CD8-positive, alpha-beta memory T cell (primary cell): Measurements from ENCODE around the gene IL16. TPM values are rescaled to one million over a fixed set of nuclear protein-coding genes. Genes with fewer than 3 reads are reported as not detected.

Experiments used
- CTCF ChIA-PET: fragments of 350-600 bp; sonication (Branson Sonifier 250); formaldehyde crosslinking; loops from one replicate; lab custom pipeline; 2021; ENCODE audit warnings: antibody characterized with exemption; lab: Charles Lee
- POLR2A ChIA-PET: fragments of 350-600 bp; sonication (Branson Sonifier 250); formaldehyde crosslinking; loops from one replicate; lab custom pipeline; 2021; ENCODE audit warnings: antibody characterized with exemption; lab: Charles Lee
- DNase-seq, 5 donors: peaks; one replicate each; pipeline versions ENCODE4 v3.0.0 to v3.0.0-alpha.2; 2020 to 2022; ENCODE audit warnings: mixed read lengths in 1 of 5
- H3K27ac ChIP-seq: one replicate; pipeline ENCODE4 v1.7.0; 2013; ENCODE audit warnings: low read depth, mild to moderate bottlenecking, low read length, moderate library complexity
- H3K27me3 ChIP-seq: 2 replicates; pipeline ENCODE4 v1.7.0; 2013; ENCODE audit warnings: low read length, mild to moderate bottlenecking; ENCODE audit not compliant: insufficient read depth, poor library complexity, severe bottlenecking
- H3K36me3 ChIP-seq: 2 replicates; pipeline ENCODE4 v1.7.0; 2013; ENCODE audit warnings: mild to moderate bottlenecking, low read length, moderate library complexity; ENCODE audit not compliant: insufficient read depth
- H3K4me1 ChIP-seq: 2 replicates; pipeline ENCODE4 v1.7.0; 2013; ENCODE audit warnings: mild to moderate bottlenecking, low read length, moderate library complexity; ENCODE audit not compliant: insufficient read depth
- H3K4me3 ChIP-seq: 2 replicates; pipeline ENCODE4 v1.7.0; 2013; ENCODE audit warnings: mild to moderate bottlenecking, low read length
- H3K9me3 ChIP-seq: 2 replicates; pipeline ENCODE4 v1.7.0; 2013; ENCODE audit warnings: mild to moderate bottlenecking, low read length
- H3K27ac Mint-ChIP-seq, 8 donors: one replicate each; pipeline ENCODE4 v1.8.0; 2020 to 2021; ENCODE audit warnings: mixed read lengths in 8 of 8, mild to moderate bottlenecking in 6 of 8, inconsistent platforms in 3 of 8, moderate library complexity in 3 of 8
- H3K27me3 Mint-ChIP-seq, 2 donors: one replicate each; pipeline ENCODE4 v1.8.0; 2020 to 2021; ENCODE audit warnings: mixed read lengths in 2 of 2, mild to moderate bottlenecking in 1 of 2, moderate library complexity in 1 of 2
- H3K36me3 Mint-ChIP-seq, 3 donors: one replicate each; pipeline ENCODE4 v1.8.0; 2020 to 2021; ENCODE audit warnings: mixed read lengths in 3 of 3, inconsistent platforms in 1 of 3, mild to moderate bottlenecking in 1 of 3
- H3K4me1 Mint-ChIP-seq, 3 donors: one replicate each; pipeline ENCODE4 v1.8.0; 2020 to 2021; ENCODE audit warnings: mixed read lengths in 3 of 3, inconsistent platforms in 1 of 3, mild to moderate bottlenecking in 1 of 3
- H3K4me3 Mint-ChIP-seq, 7 donors: one replicate each; pipeline ENCODE4 v1.8.0; 2020 to 2021; ENCODE audit warnings: mixed read lengths in 7 of 7, mild to moderate bottlenecking in 6 of 7, moderate library complexity in 4 of 7, inconsistent platforms in 2 of 7
- H3K9me3 Mint-ChIP-seq, 5 donors: one replicate each; pipeline ENCODE4 v1.8.0; 2020 to 2022; ENCODE audit warnings: mixed read lengths in 5 of 5, mild to moderate bottlenecking in 3 of 5, moderate library complexity in 2 of 5, inconsistent platforms in 1 of 5
- polyA plus RNA-seq: library from polyadenylated mRNA; unstranded; fragments of 300-500 nt; fragmentation: Illumina TruSeq; gene quantifications from one replicate; pipeline ENCODE4 v1.2.3, GENCODE V29; 2021
- total RNA-seq, 2 experiments: library from RNA; stranded (reverse); gene quantifications; one replicate each; pipeline ENCODE4 v1.2.3, GENCODE V29; 2021

The IL16 gene
- total and polyA plus RNA-seq, 3 experiments from 2014 or later = 73.4 to 310 (median 73.8) TPM

DNA sequence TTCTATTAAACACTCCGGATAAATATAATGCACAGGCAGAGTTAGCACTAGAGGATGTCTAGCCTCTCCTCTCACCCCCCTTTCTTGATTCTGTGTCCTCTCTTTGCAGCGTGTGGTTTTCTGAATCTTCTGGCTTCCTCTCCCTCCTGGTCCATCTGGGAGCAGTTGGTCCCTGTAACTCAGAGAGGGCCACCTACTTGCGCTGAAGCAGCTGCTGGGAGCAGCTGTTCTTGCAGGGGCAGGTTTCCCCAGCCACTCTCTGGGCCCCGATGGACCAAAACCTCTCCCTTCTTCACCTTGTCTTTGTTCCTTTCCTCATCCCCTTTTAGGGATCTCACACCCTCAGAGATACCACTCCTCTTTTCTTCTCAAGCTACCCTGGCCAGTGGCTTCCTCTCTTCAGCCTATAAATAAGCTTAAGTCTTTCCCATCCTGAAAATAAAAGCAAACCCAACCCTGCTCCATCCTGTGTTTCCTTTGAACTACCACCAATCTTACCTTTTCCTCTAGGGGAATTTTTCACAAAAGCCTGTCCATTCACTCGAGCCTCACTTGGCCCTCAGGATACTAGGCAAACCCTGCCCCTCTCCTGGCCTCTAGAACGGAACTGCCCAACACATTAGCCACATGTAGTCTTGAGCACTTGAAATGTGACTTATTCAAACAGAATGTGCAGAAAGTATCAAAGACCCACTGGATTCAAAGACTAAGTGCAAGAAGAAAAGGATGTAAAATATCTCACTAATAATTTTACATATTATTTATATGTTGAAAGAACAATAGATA, 67.6 kb downstream of the IL16 start:
- H3K4me3 ChIP-seq = no peak overlapping the region
- H3K36me3 Mint-ChIP-seq = no peaks in the 10 kb centered on the region
- no peaks in the 10 kb centered on the region for H3K36me3 ChIP-seq
- no peak overlapping the region for H3K27ac Mint-ChIP-seq
- no peaks in the 10 kb centered on the region for H3K9me3 ChIP-seq
- POLR2A ChIA-PET = no interaction called here
- H3K4me1 Mint-ChIP-seq = peaks cover 16 to 19% (median 18%) of the 10 kb centered on the region in 3 donors
- peaks cover 3 to 18% of the 10 kb centered on the region in 2 donors for H3K27me3 Mint-ChIP-seq
- no peak for DNase-seq
- H3K27ac ChIP-seq = no peak overlapping the region
- CTCF ChIA-PET = interaction anchor here (1.6 to 3.2 kb wide), 4 partner anchors 9 to 137 kb away, joined by 6 to 44 read pairs (median 18); no protein-coding TSS in a partner anchor
- H3K27me3 ChIP-seq = no peaks in the 10 kb centered on the region
- peaks cover 14% of the 10 kb centered on the region for H3K4me1 ChIP-seq
- no peaks in the 10 kb centered on the region for H3K9me3 Mint-ChIP-seq
- H3K4me3 Mint-ChIP-seq = no peak overlapping the region

DNA sequence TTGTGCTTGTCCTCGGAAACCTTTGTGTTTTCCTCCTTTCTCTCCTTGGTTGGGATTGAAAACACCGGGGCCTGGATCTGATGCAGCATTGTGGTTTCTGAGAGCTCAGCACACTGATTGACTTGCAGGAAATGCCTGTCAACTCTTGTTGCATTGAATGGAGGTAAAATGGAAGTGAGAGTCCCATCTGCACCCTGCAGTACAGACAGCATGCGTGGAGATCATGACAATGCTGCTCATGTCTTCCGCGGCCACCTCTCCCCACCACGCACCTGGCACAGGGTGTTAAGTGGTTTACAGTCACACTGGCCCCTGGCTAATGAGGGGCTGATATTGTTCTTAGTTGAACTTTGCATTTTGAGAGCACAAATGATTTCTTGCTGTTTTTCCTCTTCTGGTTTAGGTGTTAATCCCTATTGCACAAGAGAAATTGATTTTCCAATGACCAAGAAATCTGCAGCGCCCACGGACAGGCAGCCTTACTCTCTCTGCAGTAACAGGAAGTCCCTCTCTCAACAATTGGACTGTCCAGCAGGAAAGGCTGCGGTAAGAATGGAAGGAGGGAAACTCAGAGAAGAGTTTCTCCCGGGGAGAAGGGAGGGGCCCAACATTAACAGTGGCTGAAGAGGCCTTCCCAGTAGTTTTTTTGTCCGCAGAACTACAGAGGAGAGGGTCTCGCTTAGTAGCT, 68.7 kb downstream of the IL16 start:
- no peak for DNase-seq
- Histone ChIP-seq H3K27me3 (no peaks in the 10 kb centered on the region), H3K4me1 (peaks cover 17% of the 10 kb centered on the region), H3K36me3 (no peaks in the 10 kb centered on the region), H3K9me3 (no peaks in the 10 kb centered on the region), H3K4me3 (peak overlapping the region; percentile 35), H3K27ac (no peak overlapping the region)
- H3K4me1 Mint-ChIP-seq = peaks cover 16 to 19% (median 18%) of the 10 kb centered on the region in 3 donors
- peak overlapping the region; percentile 4 to 82 (median 78) for H3K4me3 Mint-ChIP-seq
- no peaks in the 10 kb centered on the region for H3K36me3 Mint-ChIP-seq
- H3K27me3 Mint-ChIP-seq = peaks cover 3 to 11% of the 10 kb centered on the region in 2 donors
- ChIA-PET CTCF (interaction anchor here (0.7 to 4.0 kb wide), 64 partner anchors 8 to 809 kb away, joined by 3 to 44 read pairs (median 7); no protein-coding TSS in a partner anchor), POLR2A (interaction anchor here (0.9 to 1.5 kb wide), 2 partner anchors 31 to 264 kb away, joined by 5 read pairs; partner anchors contain the start of gene TLNRD1)
- no peak overlapping the region for H3K27ac Mint-ChIP-seq
- no peaks in the 10 kb centered on the region for H3K9me3 Mint-ChIP-seq

- Histone ChIP-seq H3K27me3 (no peaks in the 10 kb centered on the region), H3K27ac (no peak overlapping the region), H3K4me3 (peak overlapping the region; percentile 35), H3K4me1 (peaks cover 17% of the 10 kb centered on the region), H3K36me3 (no peaks in the 10 kb centered on the region), H3K9me3 (no peaks in the 10 kb centered on the region)
- H3K27me3 Mint-ChIP-seq = peaks cover 3 to 11% of the 10 kb centered on the region in 2 donors
- CTCF ChIA-PET = interaction anchor here (0.6 to 4.0 kb wide), 80 partner anchors 8 to 814 kb away, joined by 3 to 44 read pairs (median 6); partner anchors contain the start of gene STARD5
- DNase-seq = peak; percentile 63 to 84 (median 71)
- H3K9me3 Mint-ChIP-seq = no peaks in the 10 kb centered on the region
- H3K4me1 Mint-ChIP-seq = peaks cover 16 to 19% (median 18%) of the 10 kb centered on the region in 3 donors
- POLR2A ChIA-PET = interaction anchor here (0.6 to 1.5 kb wide), 3 partner anchors 31 to 267 kb away, joined by 5 read pairs; partner anchors contain the start of gene TLNRD1
- H3K4me3 Mint-ChIP-seq = peak overlapping the region; percentile 4 to 82 (median 78)
- H3K36me3 Mint-ChIP-seq = no peaks in the 10 kb centered on the region
- H3K27ac Mint-ChIP-seq = peak overlapping the region in 4 of 8 donors; percentile 25 to 71 (median 48)
These were observed 69.5 kb downstream of the IL16 start for GRCh38 chr15:81265944-81266775.

DNA sequence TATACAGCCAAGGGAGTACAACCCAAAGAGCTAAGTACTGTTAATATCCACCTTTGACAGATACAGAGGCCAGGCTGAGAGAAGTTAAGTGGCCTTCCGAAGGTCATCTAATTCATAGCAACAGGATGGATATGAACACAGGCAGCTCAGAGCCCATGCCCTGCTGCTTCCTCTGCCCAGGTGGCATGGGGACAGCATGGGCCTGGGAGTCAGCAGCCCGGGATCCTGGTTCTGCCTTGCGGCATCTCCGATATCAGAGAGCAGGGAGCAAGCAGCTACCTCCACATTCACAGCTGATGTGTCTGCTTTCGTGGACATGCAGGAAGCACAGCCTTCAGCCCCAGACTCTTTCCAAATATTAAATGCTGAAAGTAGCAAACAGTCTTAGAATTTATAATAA, 71.7 kb downstream of the IL16 start:
- no peaks in the 10 kb centered on the region for H3K9me3 ChIP-seq
- H3K4me1 ChIP-seq = peaks cover 17% of the 10 kb centered on the region
- no peak overlapping the region for H3K27ac ChIP-seq
- no peak for DNase-seq
- Mint-ChIP-seq H3K27ac (no peak overlapping the region), H3K36me3 (no peaks in the 10 kb centered on the region), H3K9me3 (no peaks in the 10 kb centered on the region), H3K4me1 (peaks cover 16 to 19% (median 18%) of the 10 kb centered on the region in 3 donors), H3K4me3 (no peak overlapping the region), H3K27me3 (peaks cover 3 to 11% of the 10 kb centered on the region in 2 donors)
- no peaks in the 10 kb centered on the region for H3K36me3 ChIP-seq
- no peak overlapping the region for H3K4me3 ChIP-seq
- ChIA-PET CTCF (interaction anchor here (0.8 to 4.0 kb wide), 11 partner anchors 8 to 173 kb away, joined by 3 to 37 read pairs (median 4); no protein-coding TSS in a partner anchor), POLR2A (no interaction called here)
- no peaks in the 10 kb centered on the region for H3K27me3 ChIP-seq

DNA sequence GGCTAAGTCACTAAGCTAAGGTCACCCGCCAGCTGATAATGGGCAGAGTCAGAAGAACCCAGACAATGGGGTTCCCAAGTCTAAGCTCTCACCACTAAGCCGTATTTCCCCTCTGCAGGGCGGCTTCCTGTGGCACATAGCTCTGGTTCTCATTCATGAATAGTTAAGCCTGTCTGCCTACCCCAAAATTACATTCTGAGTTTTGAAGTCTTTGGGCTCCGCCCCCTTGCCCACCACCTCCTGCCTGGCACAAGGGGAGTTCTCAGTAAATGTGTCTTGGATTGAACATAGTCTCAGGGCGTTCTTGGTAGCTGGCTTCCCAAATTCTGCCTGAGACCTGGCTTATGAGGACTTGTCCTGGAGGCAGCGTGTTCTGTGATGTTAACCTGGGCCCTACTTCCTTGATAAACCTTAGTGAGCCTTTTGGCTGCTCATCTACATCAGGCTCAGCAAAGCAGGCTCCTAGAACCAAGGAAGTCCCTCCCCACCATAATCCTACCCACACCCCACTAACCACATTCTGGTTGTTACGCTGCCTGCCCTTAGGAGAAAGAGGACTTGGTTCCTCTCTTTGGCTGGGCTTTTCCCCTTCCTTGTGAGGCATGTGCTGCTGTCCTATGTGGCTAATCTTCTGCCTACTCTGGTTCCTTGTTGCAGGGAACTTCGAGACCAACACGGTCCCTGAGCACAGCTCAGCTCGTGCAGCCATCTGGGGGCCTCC, 72.4 kb downstream of the IL16 start:
- no peak overlapping the region for H3K4me3 Mint-ChIP-seq
- peaks cover 17% of the 10 kb centered on the region for H3K4me1 ChIP-seq
- ChIA-PET CTCF (interaction anchor here (1.1 to 4.0 kb wide), 9 partner anchors 9 to 163 kb away, joined by 3 to 37 read pairs (median 5); no protein-coding TSS in a partner anchor), POLR2A (no interaction called here)
- H3K4me1 Mint-ChIP-seq = peaks cover 16 to 19% (median 18%) of the 10 kb centered on the region in 3 donors
- H3K27ac ChIP-seq = no peak overlapping the region
- no peaks in the 10 kb centered on the region for H3K27me3 ChIP-seq
- peaks cover 3 to 11% of the 10 kb centered on the region in 2 donors for H3K27me3 Mint-ChIP-seq
- peak overlapping the region in 1 of 8 donors; percentile 54 for H3K27ac Mint-ChIP-seq
- no peaks in the 10 kb centered on the region for H3K36me3 ChIP-seq
- DNase-seq = peak in 1 of 5 donors; percentile 45
- H3K9me3 ChIP-seq = no peaks in the 10 kb centered on the region
- no peaks in the 10 kb centered on the region for H3K9me3 Mint-ChIP-seq
- H3K36me3 Mint-ChIP-seq = no peaks in the 10 kb centered on the region
- no peak overlapping the region for H3K4me3 ChIP-seq

GRCh38 chr15:81270188-81270587, 73.5 kb downstream of the IL16 start:
- H3K27me3 Mint-ChIP-seq = peaks cover 3 to 4% of the 10 kb centered on the region in 2 donors
- H3K27ac Mint-ChIP-seq = peak overlapping the region in 1 of 8 donors; percentile 16

More at GRCh38 chr15:81270188-81270587, 73.5 kb downstream of the IL16 start:
- ChIA-PET CTCF (interaction anchor here (1.5 to 2.3 kb wide), 2 partner anchors 10 to 48 kb away, joined by 3 to 7 read pairs; no protein-coding TSS in a partner anchor), POLR2A (no interaction called here)
- no peak for DNase-seq
- Histone ChIP-seq H3K27me3 (no peaks in the 10 kb centered on the region), H3K27ac (no peak overlapping the region), H3K9me3 (no peaks in the 10 kb centered on the region), H3K4me1 (peaks cover 17% of the 10 kb centered on the region), H3K36me3 (no peaks in the 10 kb centered on the region), H3K4me3 (no peak overlapping the region)
- no peak overlapping the region for H3K4me3 Mint-ChIP-seq
- H3K4me1 Mint-ChIP-seq = peaks cover 20 to 23% (median 21%) of the 10 kb centered on the region in 3 donors
- peaks cover 0 to 2% (median 0%) of the 10 kb centered on the region in 3 donors for H3K36me3 Mint-ChIP-seq
- H3K9me3 Mint-ChIP-seq = no peaks in the 10 kb centered on the region
